H1 (cell line): Measurements from ENCODE around the gene CABLES2. TPM values are rescaled to one million over a fixed set of nuclear protein-coding genes. Genes with fewer than 3 reads are reported as not detected.

Source experiments
- CTCF ChIA-PET: fragments of 300-600 bp; sonication (Branson Sonifier 250); formaldehyde crosslinking; loops from one replicate; lab custom pipeline; 2021; ENCODE audit not compliant: partially characterized antibody; lab: Charles Lee
- POLR2A ChIA-PET: fragments of 300-600 bp; sonication (Branson Sonifier 250); formaldehyde crosslinking; loops from one replicate; lab custom pipeline; 2021; ENCODE audit warnings: inconsistent platforms; ENCODE audit not compliant: partially characterized antibody; lab: Charles Lee
- DNase-seq, 2 experiments: peaks; one replicate each; pipeline versions ENCODE4 v3.0.0 to v3.0.0-alpha.2; 2010 to 2022; ENCODE audit warnings: low spot score in 2 of 2, low read depth in 1 of 2, mixed read lengths in 1 of 2
- FAIRE-seq: peaks from 2 replicates; lab custom pipeline; 2011; peaks lifted over from hg19 to GRCh38; lab: Jason Lieb, UNC
- H2AFZ ChIP-seq: 2 replicates; pipeline ENCODE4 v1.8.1; 2012; ENCODE audit warnings: low read length, inconsistent platforms
- H2AK5ac ChIP-seq: 2 replicates; pipeline ENCODE4 v1.6.1; 2013; ENCODE audit warnings: low read depth, low read length
- H2BK120ac ChIP-seq: replicated peaks from 2 replicates; pipeline ENCODE3; 2013; ENCODE audit warnings: low read depth, low read length, inconsistent platforms
- H2BK12ac ChIP-seq: 2 replicates; pipeline ENCODE4 v1.6.1; 2013; ENCODE audit warnings: low read depth, low read length
- H2BK15ac ChIP-seq: 2 replicates; pipeline ENCODE4 v1.6.1; 2013; ENCODE audit warnings: low read length
- H2BK20ac ChIP-seq: 2 replicates; pipeline ENCODE4 v1.6.1; 2013; ENCODE audit warnings: low read length
- H2BK5ac ChIP-seq: 2 replicates; pipeline ENCODE4 v1.6.1; 2013; ENCODE audit warnings: low read depth, low read length
- H3K14ac ChIP-seq: 2 replicates; pipeline ENCODE4 v1.6.1; 2013; ENCODE audit warnings: inconsistent platforms; ENCODE audit not compliant: insufficient read length
- H3K18ac ChIP-seq: 2 replicates; pipeline ENCODE4 v1.6.1; 2013; ENCODE audit warnings: low read length; ENCODE audit errors: extremely low read depth
- H3K23ac ChIP-seq: 2 replicates; pipeline ENCODE4 v1.6.1; 2013; ENCODE audit warnings: inconsistent platforms; ENCODE audit not compliant: insufficient read length
- H3K23me2 ChIP-seq: 2 replicates; pipeline ENCODE4 v1.6.1; 2013; ENCODE audit warnings: low read depth, low read length
- H3K27ac ChIP-seq: 2 replicates; pipeline ENCODE4 v1.6.1; 2011; ENCODE audit warnings: low read depth, low read length, inconsistent platforms
- H3K27me3 ChIP-seq, 4 experiments: replicated peaks in 1 of 4; 1 replicate in 1 of 4; 2 replicates in 3 of 4; pipeline versions ENCODE4 v1.6.1 to v1.8.1; 2011 to 2013; ENCODE audit warnings: low read length in 3 of 4, mild to moderate bottlenecking in 3 of 4, inconsistent platforms in 2 of 4, mixed read lengths in 2 of 4, moderate library complexity in 1 of 4; ENCODE audit not compliant: control insufficient read depth in 3 of 4, insufficient read depth in 3 of 4; ENCODE audit errors: extremely low read depth in 1 of 4
- H3K36me3 ChIP-seq, 4 experiments: 2 replicates each; pipeline versions ENCODE4 v1.6.1 to v1.8.1; 2011 to 2013; ENCODE audit warnings: mild to moderate bottlenecking in 4 of 4, low read length in 3 of 4, moderate library complexity in 2 of 4, control low read depth in 1 of 4, inconsistent platforms in 1 of 4; ENCODE audit not compliant: insufficient read depth in 4 of 4, control insufficient read depth in 2 of 4
- H3K4ac ChIP-seq: replicated peaks from 2 replicates; pipeline ENCODE3; 2013; ENCODE audit warnings: low read length, low read depth, mixed read lengths, inconsistent platforms; ENCODE audit not compliant: insufficient read length
- H3K4me1 ChIP-seq, 4 experiments: replicated peaks in 1 of 4; 1 replicate in 1 of 4; 2 replicates in 3 of 4; pipeline versions ENCODE4 v1.6.1 to v1.8.1; 2011 to 2013; ENCODE audit warnings: low read length in 3 of 4, inconsistent platforms in 2 of 4, mixed read lengths in 1 of 4; ENCODE audit not compliant: insufficient read depth in 4 of 4, control insufficient read depth in 3 of 4
- H3K4me2 ChIP-seq, 2 experiments: 2 replicates each; pipeline versions ENCODE4 v1.6.1 to v1.8.1; 2011 to 2013; ENCODE audit warnings: low read depth in 2 of 2, low read length in 2 of 2, control low read depth in 1 of 2, inconsistent platforms in 1 of 2, mild to moderate bottlenecking in 1 of 2; ENCODE audit not compliant: insufficient read depth in 1 of 2
- H3K4me3 ChIP-seq, 4 experiments: fragments of 200-600, 300-600 bp in 1 of 4; sonication (generic), shearing (Covaris generic), sonication (Bioruptor Twin) in 1 of 4; 2 replicates each; pipeline versions ENCODE4 v1.5.1 to v1.8.1; 2011 to 2016; ENCODE audit warnings: low read length in 4 of 4, low read depth in 3 of 4, control low read depth in 2 of 4, inconsistent platforms in 2 of 4, mild to moderate bottlenecking in 2 of 4, mixed read lengths in 1 of 4, moderate library complexity in 1 of 4; ENCODE audit not compliant: insufficient read depth in 2 of 4; ENCODE audit errors: extremely low read depth in 1 of 4
- H3K56ac ChIP-seq: replicated peaks from 2 replicates; pipeline ENCODE3; 2013; ENCODE audit warnings: low read depth, mild to moderate bottlenecking, mixed read lengths, low read length, inconsistent platforms; ENCODE audit not compliant: insufficient read length
- H3K79me1 ChIP-seq: 2 replicates; pipeline ENCODE4 v1.6.1; 2013; ENCODE audit warnings: low read depth, low read length, control low read depth
- H3K79me2 ChIP-seq, 2 experiments: 2 replicates each; pipeline versions ENCODE4 v1.6.1 to v1.8.1; 2012 to 2013; ENCODE audit warnings: low read length in 2 of 2, mild to moderate bottlenecking in 2 of 2, inconsistent platforms in 1 of 2; ENCODE audit not compliant: insufficient read depth in 2 of 2, control insufficient read depth in 1 of 2
- H3K9ac ChIP-seq, 4 experiments: replicated peaks in 1 of 4; 1 replicate in 1 of 4; 2 replicates in 3 of 4; pipeline versions ENCODE4 v1.6.1 to v1.8.1; 2011 to 2013; ENCODE audit warnings: low read depth in 3 of 4, low read length in 3 of 4, control low read depth in 2 of 4, mild to moderate bottlenecking in 2 of 4, moderate library complexity in 2 of 4, inconsistent platforms in 1 of 4; ENCODE audit errors: extremely low read depth in 1 of 4
- H3K9me3 ChIP-seq, 2 experiments: 2 replicates each; pipeline versions ENCODE4 v1.6.1 to v1.8.1; 2012 to 2013; ENCODE audit warnings: mild to moderate bottlenecking in 2 of 2, moderate library complexity in 2 of 2, control low read depth in 1 of 2, inconsistent platforms in 1 of 2, low read depth in 1 of 2, low read length in 1 of 2, mixed read lengths in 1 of 2; ENCODE audit not compliant: insufficient read depth in 2 of 2
- H4K20me1 ChIP-seq, 2 experiments: replicated peaks in 1 of 2; 2 replicates each; pipeline versions ENCODE3 to v1.8.1; 2011 to 2013; ENCODE audit warnings: inconsistent platforms in 2 of 2, low read length in 2 of 2, mild to moderate bottlenecking in 1 of 2; ENCODE audit not compliant: insufficient read depth in 2 of 2, control insufficient read depth in 1 of 2
- H4K5ac ChIP-seq: 2 replicates; pipeline ENCODE4 v1.6.1; 2013; ENCODE audit warnings: low read length, low read depth, mixed read lengths, inconsistent platforms; ENCODE audit not compliant: insufficient read length
- H4K8ac ChIP-seq: 2 replicates; pipeline ENCODE4 v1.8.0; 2013; ENCODE audit warnings: mild to moderate bottlenecking, moderate library complexity, low read length, inconsistent platforms; ENCODE audit not compliant: insufficient read depth; ENCODE audit errors: extremely low read depth
- H4K91ac ChIP-seq: replicated peaks from 2 replicates; pipeline ENCODE3; 2013; ENCODE audit warnings: low read length, mixed read lengths, inconsistent platforms; ENCODE audit not compliant: insufficient read length
- BCL11A ChIP-seq, 2 experiments: IDR thresholded peaks; one replicate each; pipeline ENCODE4 v1.6.1; 2011; ENCODE audit warnings: low read depth in 2 of 2, low read length in 2 of 2, mild to moderate bottlenecking in 2 of 2
- CBX5 ChIP-seq: fragments of 300-800, 300-1000 bp; sonication (generic); IDR thresholded peaks from 2 replicates; pipeline ENCODE4 v1.7.1; 2016; ENCODE audit warnings: antibody characterized with exemption, low read length, low read depth
- EGR1 ChIP-seq: IDR thresholded peaks from 2 replicates; pipeline ENCODE4 v1.6.1; 2011; ENCODE audit warnings: low read depth, low read length, borderline replicate concordance
- EP300 ChIP-seq, 2 experiments: IDR thresholded peaks; 1 replicate in 1 of 2; 2 replicates in 1 of 2; pipeline ENCODE4 v1.6.1; 2011 to 2012; ENCODE audit warnings: low read depth in 2 of 2, low read length in 2 of 2, mild to moderate bottlenecking in 2 of 2, borderline replicate concordance in 1 of 2, inconsistent platforms in 1 of 2, moderate library complexity in 1 of 2
- HDAC2 ChIP-seq, 2 experiments: fragments of 300-600 bp in 1 of 2; sonication (generic) in 1 of 2; IDR thresholded peaks; 2 replicates each; pipeline ENCODE4 v1.6.1; 2011 to 2012; ENCODE audit warnings: low read depth in 2 of 2, low read length in 2 of 2, mild to moderate bottlenecking in 2 of 2, moderate library complexity in 2 of 2, borderline replicate concordance in 1 of 2, inconsistent platforms in 1 of 2
- JUND ChIP-seq: IDR thresholded peaks from 2 replicates; pipeline ENCODE4 v1.6.1; 2011; ENCODE audit warnings: mild to moderate bottlenecking, improper control_type of control experiment, low read length
- NRF1 ChIP-seq: IDR thresholded peaks from 2 replicates; pipeline ENCODE4 v1.6.1; 2011; ENCODE audit warnings: mild to moderate bottlenecking, low read depth, low read length, improper control_type of control experiment
- POLR2A ChIP-seq, 2 experiments: IDR thresholded peaks; 1 replicate in 1 of 2; 2 replicates in 1 of 2; pipeline ENCODE4 v1.6.1; 2011; ENCODE audit warnings: low read depth in 2 of 2, low read length in 2 of 2, mild to moderate bottlenecking in 2 of 2; ENCODE audit errors: control extremely low read depth in 1 of 2
- RFX5 ChIP-seq: IDR thresholded peaks from 2 replicates; pipeline ENCODE4 v1.6.1; 2011; ENCODE audit warnings: low read depth, low read length, improper control_type of control experiment, borderline replicate concordance
- SAP30 ChIP-seq: fragments of 300-600 bp; sonication (generic); IDR thresholded peaks from 2 replicates; pipeline ENCODE4 v1.7.1; 2012; ENCODE audit warnings: low read length, moderate library complexity, mild to moderate bottlenecking, inconsistent platforms; ENCODE audit not compliant: insufficient read depth, insufficient replicate concordance
- SRF ChIP-seq: IDR thresholded peaks from 2 replicates; pipeline ENCODE4 v1.6.1; 2011; ENCODE audit warnings: mild to moderate bottlenecking, low read depth, low read length, moderate library complexity
- WGBS, 2 experiments: shearing (Covaris generic) in 1 of 2; methylation state at CpG; one replicate each; pipeline versions ENCODE4 v1.1.6 to v1.1.7; 2013 to 2015; ENCODE audit warnings: low lambda C conversion rate in 2 of 2, mixed read lengths in 2 of 2, inconsistent platforms in 1 of 2, low coverage in 1 of 2, missing lambda C conversion rate in 1 of 2; ENCODE audit not compliant: insufficient replicate concordance in 2 of 2, insufficient coverage in 1 of 2, insufficient read length in 1 of 2; ENCODE audit errors: extremely low coverage in 1 of 2, missing lambda C conversion rate in 1 of 2; 5-methylcytosine and 5-hydroxymethylcytosine counted together
- polyA plus RNA-seq, 7 experiments: library from polyadenylated mRNA; depleted of rRNA in 3 of 7; stranded (reverse) in 5 of 7; unstranded in 2 of 7; fragments of >200 nt in 5 of 7; fragments of 200-250 nt in 2 of 7; gene quantifications; 1 replicate in 5 of 7; 2 replicates in 1 of 7; 4 replicates in 1 of 7; pipeline versions ENCODE4 v1.2.1 to v1.2.3, GENCODE V29; 2011 to 2013; ENCODE audit warnings: missing spikeins in 2 of 7, mixed read lengths in 2 of 7
- total RNA-seq: library from RNA; stranded (reverse); fragmentation: NEBNext Ultra II Directional; extraction: Animal tissue kit (Norgen Biotek cat#: 25700); gene quantifications from 2 replicates; pipeline ENCODE4 v1.2.1, GENCODE V29; 2021

Gene CABLES2
- total and polyA plus RNA-seq, 2 of the 8 experiments (the other 6 are each of a cell fraction or from before 2014, with no cell fraction given): 8.0 to 8.8 TPM

DNA sequence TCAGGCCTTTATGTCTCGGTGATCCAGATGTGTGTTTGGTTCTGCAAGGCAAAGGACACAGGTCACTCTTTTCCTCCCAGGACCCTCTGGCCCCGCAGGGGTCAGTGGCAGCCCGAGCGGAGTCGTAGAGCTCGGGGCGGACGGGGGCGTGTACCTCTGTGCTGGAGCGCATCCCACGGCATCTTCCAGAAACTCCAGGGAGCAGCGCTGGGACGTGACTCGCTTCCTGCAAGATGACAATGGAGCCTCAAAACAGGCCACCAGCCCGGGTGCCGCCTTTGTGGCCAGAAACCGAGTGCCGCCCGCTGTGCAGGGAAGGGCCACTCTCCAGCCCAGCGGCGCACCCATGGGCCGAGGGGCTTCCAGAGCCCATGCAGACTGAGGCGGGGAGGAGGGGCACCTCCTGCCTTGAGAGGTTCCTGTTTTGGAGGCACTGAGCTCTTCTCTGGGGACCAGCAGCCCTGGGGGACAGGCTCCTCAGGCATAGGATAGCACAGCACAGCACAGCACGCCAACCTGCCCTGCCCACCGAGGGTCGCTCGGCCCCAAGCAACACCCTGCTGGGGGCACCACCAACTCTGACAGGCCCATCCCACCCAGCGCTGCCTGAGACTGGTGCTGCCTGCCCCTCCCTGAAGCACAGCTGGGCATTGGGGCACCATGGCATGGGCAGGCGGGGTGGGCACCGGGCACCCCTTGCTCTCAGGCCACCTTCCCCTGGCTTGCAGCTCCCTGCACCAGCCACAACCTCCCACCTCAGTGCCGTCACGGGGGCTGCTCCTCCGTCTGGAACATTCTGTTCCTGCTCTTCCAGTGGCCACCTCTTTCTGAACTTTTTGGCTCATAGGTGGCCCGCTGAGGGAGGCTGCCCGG, 10.5 kb downstream of the CABLES2 start:
- H3K18ac ChIP-seq: no peak overlapping the region

More for the DNA sequence above, 10.5 kb downstream of the CABLES2 start:
- Histone ChIP-seq H2AFZ (no peak overlapping the region), H4K91ac (no peak overlapping the region), H2BK12ac (no peak overlapping the region), H3K23me2 (peaks cover 6% of the 10 kb centered on the region; the same call in 1 of the 2 replicates), H4K8ac (no peak overlapping the region), H2BK15ac (no peak overlapping the region), H3K4me3 (no peak overlapping the region), H3K14ac (no peak overlapping the region), H3K27ac (no peak overlapping the region), H3K23ac (no peak overlapping the region), H3K9me3 (peaks cover 0 to 2% of the 10 kb centered on the region in 2 experiments; a peak in 1 of 4 replicates), H3K27me3 (no peaks in the 10 kb centered on the region), H3K4me1 (peaks cover 0 to 3% (median 2%) of the 10 kb centered on the region in 4 experiments; a peak in 5 of 7 replicates), H3K79me2 (no peaks in the 10 kb centered on the region), H2BK5ac (no peak overlapping the region), H3K79me1 (no peaks in the 10 kb centered on the region; the same call in none of the 2 replicates), H2BK20ac (no peak overlapping the region), H2AK5ac (no peak overlapping the region), H3K4me2 (no peak overlapping the region), H4K5ac (no peak overlapping the region), H3K56ac (no peak overlapping the region), H3K9ac (no peak overlapping the region), H3K4ac (no peak overlapping the region), H3K36me3 (no peaks in the 10 kb centered on the region), H2BK120ac (no peak overlapping the region), H4K20me1 (peaks cover 0 to 11% of the 10 kb centered on the region in 2 experiments)
- WGBS, 2 experiments: 91% methylated on average over 26 of the region's 35 CpGs; no CpG with 5 or more reads in 1 of the 2 experiments
- ChIA-PET POLR2A (interaction anchor here (0.6 to 2.5 kb wide), 4 partner anchors 9 to 946 kb away, joined by 3 to 11 read pairs (median 5); partner anchors contain the start of gene RPS21), CTCF (interaction anchor here (0.9 to 1.5 kb wide), 3 partner anchors 13 to 63 kb away, joined by 3 to 6 read pairs (median 5); no protein-coding TSS in a partner anchor)
- FAIRE-seq (no peak), DNase-seq (no peak)
- TF ChIP-seq POLR2A (IDR thresholded peaks at IDR 0.05; ENCODE audit: control extremely low read depth in 1 of 2, low read depth in 2 of 2, low read length in 2 of 2): no peak
- TF ChIP-seq HDAC2 (IDR thresholded peaks at IDR 0.05; ENCODE audit: borderline replicate concordance in 1 of 2, low read depth in 2 of 2, low read length in 2 of 2): no peak
- no peak for TF ChIP-seq RFX5
- no peak for TF ChIP-seq EGR1
- TF ChIP-seq EP300 (IDR thresholded peaks at IDR 0.05; ENCODE audit: borderline replicate concordance in 1 of 2, low read depth in 2 of 2, low read length in 2 of 2): no peak
- TF ChIP-seq SRF: no peak
- TF ChIP-seq BCL11A (IDR thresholded peaks at IDR 0.05; ENCODE audit: low read depth in 2 of 2, low read length in 2 of 2): no peak
- TF ChIP-seq SAP30: no peak
- TF ChIP-seq NRF1: no peak
- TF ChIP-seq CBX5: no peak
- no peak for TF ChIP-seq JUND
